Hepatocyte (in vitro differentiated cells): ENCODE results near the gene TMCC1. TPM values are rescaled to one million over a fixed set of nuclear protein-coding genes. Genes with fewer than 3 reads are reported as not detected.

Experiments
- DNase-seq: peaks from one replicate; pipeline ENCODE4 v3.0.0-alpha.2; 2016; ENCODE audit warnings: low spot score
- H2AFZ ChIP-seq: fragments of 200-600 bp; sonication (generic); 2 replicates; pipeline ENCODE4 v1.6.0; 2016; ENCODE audit warnings: antibody characterized with exemption, mild to moderate bottlenecking
- H3K27ac ChIP-seq: fragments of 200-600 bp; sonication (generic); 2 replicates; pipeline ENCODE4 v1.5.1; 2016; ENCODE audit warnings: mild to moderate bottlenecking
- H3K27me3 ChIP-seq: fragments of 200-600 bp; sonication (generic); 2 replicates; pipeline ENCODE4 v1.6.1; 2016
- H3K36me3 ChIP-seq: fragments of 200-600 bp; sonication (generic); replicated peaks from 2 replicates; pipeline ENCODE4 v1.5.1; 2016; ENCODE audit warnings: low read depth; ENCODE audit not compliant: insufficient read depth
- H3K4me1 ChIP-seq: fragments of 200-600 bp; sonication (generic); 2 replicates; pipeline ENCODE4 v1.5.1; 2016; ENCODE audit warnings: mild to moderate bottlenecking, moderate library complexity; ENCODE audit not compliant: insufficient read depth
- H3K4me2 ChIP-seq: fragments of 200-600 bp; sonication (generic); 2 replicates; pipeline ENCODE4 v1.6.0; 2016
- H3K4me3 ChIP-seq: fragments of 200-600 bp; sonication (generic); 2 replicates; pipeline ENCODE4 v1.5.1; 2016; ENCODE audit warnings: mild to moderate bottlenecking
- H3K79me2 ChIP-seq: fragments of 200-600 bp; sonication (generic); 2 replicates; pipeline ENCODE4 v1.6.0; 2017; ENCODE audit warnings: mild to moderate bottlenecking
- H3K9me2 ChIP-seq: fragments of 200-600 bp; sonication (generic); replicated peaks from 2 replicates; pipeline ENCODE4 v1.6.0; 2017; ENCODE audit warnings: mild to moderate bottlenecking; ENCODE audit not compliant: insufficient read depth
- H3K9me3 ChIP-seq: fragments of 200-600 bp; sonication (generic); 2 replicates; pipeline ENCODE4 v1.5.1; 2016; ENCODE audit warnings: low read depth, mild to moderate bottlenecking
- H4K20me1 ChIP-seq: fragments of 200-600 bp; sonication (generic); 2 replicates; pipeline ENCODE4 v1.6.0; 2016; ENCODE audit warnings: mild to moderate bottlenecking; ENCODE audit not compliant: insufficient read depth, poor library complexity, severe bottlenecking
- EZH2 ChIP-seq: fragments of 200-600 bp; sonication (generic); IDR thresholded peaks from 2 replicates; pipeline ENCODE4 v1.6.1; 2016; ENCODE audit warnings: antibody characterized with exemption, mild to moderate bottlenecking, borderline replicate concordance
- EZH2phosphoT487 ChIP-seq: fragments of 200-600 bp; sonication (generic); IDR thresholded peaks from one replicate; pipeline ENCODE4 v1.6.1; 2018; ENCODE audit warnings: antibody characterized with exemption, mild to moderate bottlenecking, low read depth, moderate library complexity; ENCODE audit not compliant: unreplicated experiment, severe bottlenecking
- WGBS: methylation state at CpG from one replicate; pipeline ENCODE4 v1.1.6; 2016; ENCODE audit warnings: low lambda C conversion rate; ENCODE audit errors: missing lambda C conversion rate; 5-methylcytosine and 5-hydroxymethylcytosine counted together
- polyA plus RNA-seq: library from polyadenylated mRNA; unstranded; fragments of >200 nt; fragmentation: Nextera tagmentation; extraction: Ambion mirVana; gene quantifications from 2 replicates; pipeline ENCODE4 v1.2.1, GENCODE V29; 2016
- total RNA-seq: library from RNA; depleted of rRNA; stranded (reverse); fragments of >200 nt; gene quantifications from 2 replicates; pipeline ENCODE4 v1.2.3, GENCODE V29; 2014
- TF ChIP-seq, protein P1 (sequence below): fragments of 200-600 bp; sonication (generic); IDR thresholded peaks from 2 replicates; pipeline ENCODE4 v1.5.1; 2016; ENCODE audit warnings: antibody characterized with exemption, mild to moderate bottlenecking; ENCODE audit not compliant: poor library complexity

TMCC1 gene
- total and polyA plus RNA-seq, 2 experiments from 2014 or later = 7.0 to 17.3 TPM

DNA sequence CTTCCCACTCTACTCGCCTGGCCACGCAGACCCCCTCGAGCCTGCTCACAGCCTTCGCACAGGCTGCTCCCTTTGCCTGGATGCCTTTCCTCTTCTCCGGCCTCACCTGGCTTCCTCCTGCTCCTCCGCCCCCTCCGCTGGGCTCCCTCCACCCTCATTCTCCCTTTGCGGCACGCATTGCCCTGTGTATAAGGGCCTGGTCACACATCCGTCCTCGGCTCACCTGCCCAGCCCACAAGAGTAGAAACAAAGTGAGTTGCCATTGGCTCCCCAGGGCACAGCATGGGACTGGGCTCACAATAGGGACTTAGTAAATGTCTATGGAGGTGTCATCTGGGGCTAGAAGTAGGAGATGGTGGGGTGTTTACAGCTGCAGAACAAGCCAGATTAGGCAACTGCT lies 291.2 kb downstream of the TMCC1 start:
- Histone ChIP-seq H3K9me2 (no peaks in the 10 kb centered on the region), H3K4me2 (no peak overlapping the region), H3K4me3 (no peak overlapping the region), H3K36me3 (no peaks in the 10 kb centered on the region), H3K27ac (no peak overlapping the region), H3K79me2 (peaks cover 32% of the 10 kb centered on the region), H4K20me1 (peaks cover 7% of the 10 kb centered on the region), H3K9me3 (no peaks in the 10 kb centered on the region), H3K4me1 (peaks cover 26% of the 10 kb centered on the region), H2AFZ (no peak overlapping the region), H3K27me3 (peaks cover 12% of the 10 kb centered on the region)
- WGBS = 82% methylated on average over 11 of the region's 11 CpGs
- TF ChIP-seq, protein P1, sequence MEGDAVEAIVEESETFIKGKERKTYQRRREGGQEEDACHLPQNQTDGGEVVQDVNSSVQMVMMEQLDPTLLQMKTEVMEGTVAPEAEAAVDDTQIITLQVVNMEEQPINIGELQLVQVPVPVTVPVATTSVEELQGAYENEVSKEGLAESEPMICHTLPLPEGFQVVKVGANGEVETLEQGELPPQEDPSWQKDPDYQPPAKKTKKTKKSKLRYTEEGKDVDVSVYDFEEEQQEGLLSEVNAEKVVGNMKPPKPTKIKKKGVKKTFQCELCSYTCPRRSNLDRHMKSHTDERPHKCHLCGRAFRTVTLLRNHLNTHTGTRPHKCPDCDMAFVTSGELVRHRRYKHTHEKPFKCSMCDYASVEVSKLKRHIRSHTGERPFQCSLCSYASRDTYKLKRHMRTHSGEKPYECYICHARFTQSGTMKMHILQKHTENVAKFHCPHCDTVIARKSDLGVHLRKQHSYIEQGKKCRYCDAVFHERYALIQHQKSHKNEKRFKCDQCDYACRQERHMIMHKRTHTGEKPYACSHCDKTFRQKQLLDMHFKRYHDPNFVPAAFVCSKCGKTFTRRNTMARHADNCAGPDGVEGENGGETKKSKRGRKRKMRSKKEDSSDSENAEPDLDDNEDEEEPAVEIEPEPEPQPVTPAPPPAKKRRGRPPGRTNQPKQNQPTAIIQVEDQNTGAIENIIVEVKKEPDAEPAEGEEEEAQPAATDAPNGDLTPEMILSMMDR = no peak
- no peak for TF ChIP-seq EZH2phosphoT487
- no peak for TF ChIP-seq EZH2
- DNase-seq = no peak

DNA sequence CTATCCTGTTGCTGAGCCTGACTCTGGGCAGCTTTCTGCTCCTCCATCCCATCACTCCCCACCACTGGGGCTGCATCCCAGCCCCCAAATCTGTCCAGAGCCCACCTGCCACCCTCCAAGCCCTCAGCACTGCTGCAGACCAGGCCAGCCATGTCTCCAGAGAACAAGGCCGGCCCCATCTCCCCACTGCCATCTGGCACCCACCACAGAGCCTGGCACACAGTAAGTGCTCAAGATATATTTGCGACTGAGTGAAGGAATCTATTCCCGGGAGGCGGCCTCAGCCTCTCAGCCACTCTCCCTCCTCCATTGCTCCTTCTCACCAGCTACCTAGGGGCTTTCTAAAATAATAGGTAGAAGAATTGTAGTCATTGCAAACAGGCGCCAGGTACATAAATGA lies 291.8 kb downstream of the TMCC1 start:
- Histone ChIP-seq H3K4me1 (peaks cover 31% of the 10 kb centered on the region), H3K9me2 (no peaks in the 10 kb centered on the region), H3K27me3 (peaks cover 12% of the 10 kb centered on the region), H3K4me3 (no peak overlapping the region), H2AFZ (no peak overlapping the region), H3K79me2 (peaks cover 32% of the 10 kb centered on the region), H4K20me1 (peaks cover 7% of the 10 kb centered on the region), H3K27ac (no peak overlapping the region), H3K36me3 (no peaks in the 10 kb centered on the region), H3K9me3 (no peaks in the 10 kb centered on the region), H3K4me2 (no peak overlapping the region)
- no peak for DNase-seq
- 95% methylated on average over 5 of the region's 5 CpGs for WGBS
- no peak for TF ChIP-seq EZH2
- TF ChIP-seq, protein P1 = no peak

DNA sequence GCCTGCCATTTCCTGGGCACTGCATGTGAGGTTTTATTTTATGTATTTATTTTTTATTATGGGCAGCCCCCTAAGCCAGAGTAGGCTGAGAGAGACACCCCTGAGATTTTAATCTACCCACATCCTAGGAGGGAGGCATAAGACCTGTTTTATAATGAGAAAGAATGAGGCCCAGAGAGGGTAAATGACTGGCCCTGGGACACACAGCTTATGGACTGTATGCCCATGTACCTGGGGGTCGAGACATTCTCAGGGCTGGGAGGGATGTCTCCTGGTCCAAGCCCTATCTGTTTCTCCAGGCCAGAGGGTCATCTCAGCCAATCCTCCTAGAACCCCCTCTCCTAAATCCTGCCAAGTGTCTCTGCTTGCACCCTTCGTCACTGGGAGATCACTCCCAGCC lies 293.2 kb downstream of the TMCC1 start:
- Histone ChIP-seq H4K20me1 (peaks cover 7% of the 10 kb centered on the region), H3K36me3 (no peaks in the 10 kb centered on the region), H2AFZ (no peak overlapping the region), H3K9me2 (no peaks in the 10 kb centered on the region), H3K27ac (no peak overlapping the region), H3K9me3 (no peaks in the 10 kb centered on the region), H3K27me3 (peaks cover 7% of the 10 kb centered on the region), H3K4me3 (no peak overlapping the region), H3K4me2 (no peak overlapping the region), H3K79me2 (peaks cover 28% of the 10 kb centered on the region), H3K4me1 (peaks cover 38% of the 10 kb centered on the region)
- DNase-seq = no peak
- TF ChIP-seq, protein P1 = no peak
- TF ChIP-seq EZH2phosphoT487 = no peak
- no peak for TF ChIP-seq EZH2
- WGBS = 95% methylated on average over 2 of the region's 2 CpGs

DNA sequence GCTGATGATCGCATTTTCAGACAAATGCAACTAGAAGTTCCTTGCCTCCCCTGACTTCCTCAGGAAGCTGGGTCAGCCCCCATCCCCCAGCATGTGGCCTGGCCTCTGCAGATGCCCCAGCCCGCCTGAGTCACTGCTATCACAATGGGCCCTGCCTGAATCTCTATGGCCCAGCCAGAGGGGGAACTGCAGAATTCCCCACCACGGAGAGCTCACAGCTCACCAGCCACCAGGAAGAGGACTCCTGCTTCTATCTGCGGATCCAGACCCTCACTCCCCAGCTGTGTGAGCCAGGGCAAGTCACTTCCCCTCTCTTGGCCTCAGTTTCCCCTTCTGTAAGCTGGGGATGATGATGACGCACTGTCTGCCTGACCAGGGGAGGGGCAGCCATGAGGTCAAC lies 293.9 kb downstream of the TMCC1 start:
- no peak overlapping the region for H3K27ac ChIP-seq
- H3K9me3 ChIP-seq = no peaks in the 10 kb centered on the region
- no peaks in the 10 kb centered on the region for H3K9me2 ChIP-seq
- no peak for DNase-seq
- no peak overlapping the region for H3K4me2 ChIP-seq
- peaks cover 7% of the 10 kb centered on the region for H4K20me1 ChIP-seq
- H3K36me3 ChIP-seq = no peaks in the 10 kb centered on the region
- H3K4me3 ChIP-seq = no peak overlapping the region
- H3K27me3 ChIP-seq = peaks cover 5% of the 10 kb centered on the region
- H3K79me2 ChIP-seq = peaks cover 25% of the 10 kb centered on the region
- TF ChIP-seq EZH2 (no peak), EZH2phosphoT487 (no peak)
- TF ChIP-seq, protein P1 = no peak
- 67% methylated on average over 5 of the region's 5 CpGs for WGBS
- H2AFZ ChIP-seq = no peak overlapping the region
- peaks cover 44% of the 10 kb centered on the region for H3K4me1 ChIP-seq
